HG03571 (cell line): ENCODE results near the gene TSPAN14.
"Not testable (repeated sequence)": the region's sequence is repeated elsewhere in the genome, so short reads cannot be mapped to it uniquely, and the experiment has no call there.

Source experiments
- ATAC-seq: cut with Tn5 transposase; IDR thresholded peaks from one replicate; pipeline ENCODE4 v1.9.1; 2021; ENCODE audit not compliant: unreplicated experiment

TSPAN14 gene

GRCh38 chr10:80453842-80454512 lies at the start of gene TSPAN14:
TSPAN14 (plus strand) TSS chr10:80454310; CDS start chr10:80489234, 34,924 bp downstream.
- ATAC-seq = peak; percentile 62

GRCh38 chr10:80405035-80405434 lies 49.1 kb upstream of the TSPAN14 start:
- ATAC-seq = no peak

DNA sequence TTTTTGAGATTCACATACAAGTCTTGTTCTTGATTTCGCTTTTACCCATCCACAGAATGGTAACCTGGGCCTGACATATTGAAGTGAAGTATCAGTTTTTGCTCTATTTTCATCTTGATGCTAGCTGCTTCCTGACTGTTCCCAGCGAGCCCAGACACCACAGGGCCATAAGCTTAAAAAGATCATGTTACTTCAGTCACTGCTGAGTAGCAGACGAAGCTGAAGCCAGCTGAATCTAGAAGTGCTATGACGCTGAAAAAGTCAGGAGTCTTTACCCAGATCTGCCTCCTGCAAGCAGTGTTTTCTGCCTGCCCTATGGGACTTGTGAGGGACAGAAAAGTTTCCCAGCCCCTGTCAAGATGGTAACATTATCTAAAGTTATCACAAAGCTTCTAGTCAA lies 48.5 kb upstream of the TSPAN14 start:
- ATAC-seq = no peak

DNA sequence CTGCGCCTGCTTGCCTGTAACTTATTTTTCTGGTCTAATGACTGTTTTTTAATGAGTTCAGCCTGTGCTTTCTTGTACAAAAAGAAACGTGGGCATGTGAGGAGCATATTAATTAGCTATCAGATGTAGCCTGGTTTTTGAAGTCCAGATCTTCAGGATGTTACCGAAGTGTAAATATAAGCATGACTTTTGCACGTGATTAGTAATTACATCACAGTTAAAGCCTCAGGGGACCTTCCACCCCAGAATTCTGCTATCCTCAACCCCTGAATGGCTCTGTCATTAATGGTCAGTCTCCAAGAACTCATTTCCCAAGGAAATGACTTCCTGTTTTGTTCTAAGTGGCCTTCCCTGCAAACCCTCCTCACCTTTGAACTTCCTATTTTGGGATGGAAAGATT lies 47.9 kb upstream of the TSPAN14 start:
- ATAC-seq = no peak

DNA sequence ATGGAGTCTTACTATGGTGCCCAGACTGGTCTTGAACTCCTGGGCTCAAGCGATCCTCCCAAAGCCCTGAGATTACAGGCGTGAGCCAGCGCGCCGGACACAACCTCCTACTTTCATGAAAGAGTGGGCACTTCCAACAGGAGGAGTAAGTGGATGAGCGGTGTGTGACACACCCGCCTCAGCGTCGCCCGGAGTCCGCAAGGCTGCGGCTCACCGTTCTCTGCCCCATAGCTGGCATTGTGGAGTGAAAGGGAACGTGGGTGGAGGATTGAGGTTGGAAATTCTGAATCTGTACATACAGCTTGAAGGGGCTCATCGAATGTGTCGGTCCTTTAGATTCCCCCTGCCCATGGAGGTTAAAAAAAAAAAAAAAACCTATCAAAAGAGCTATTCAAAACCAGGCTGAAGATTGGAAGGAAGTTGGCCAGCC lies 46.3 kb upstream of the TSPAN14 start:
- peak; percentile 2 for ATAC-seq

DNA sequence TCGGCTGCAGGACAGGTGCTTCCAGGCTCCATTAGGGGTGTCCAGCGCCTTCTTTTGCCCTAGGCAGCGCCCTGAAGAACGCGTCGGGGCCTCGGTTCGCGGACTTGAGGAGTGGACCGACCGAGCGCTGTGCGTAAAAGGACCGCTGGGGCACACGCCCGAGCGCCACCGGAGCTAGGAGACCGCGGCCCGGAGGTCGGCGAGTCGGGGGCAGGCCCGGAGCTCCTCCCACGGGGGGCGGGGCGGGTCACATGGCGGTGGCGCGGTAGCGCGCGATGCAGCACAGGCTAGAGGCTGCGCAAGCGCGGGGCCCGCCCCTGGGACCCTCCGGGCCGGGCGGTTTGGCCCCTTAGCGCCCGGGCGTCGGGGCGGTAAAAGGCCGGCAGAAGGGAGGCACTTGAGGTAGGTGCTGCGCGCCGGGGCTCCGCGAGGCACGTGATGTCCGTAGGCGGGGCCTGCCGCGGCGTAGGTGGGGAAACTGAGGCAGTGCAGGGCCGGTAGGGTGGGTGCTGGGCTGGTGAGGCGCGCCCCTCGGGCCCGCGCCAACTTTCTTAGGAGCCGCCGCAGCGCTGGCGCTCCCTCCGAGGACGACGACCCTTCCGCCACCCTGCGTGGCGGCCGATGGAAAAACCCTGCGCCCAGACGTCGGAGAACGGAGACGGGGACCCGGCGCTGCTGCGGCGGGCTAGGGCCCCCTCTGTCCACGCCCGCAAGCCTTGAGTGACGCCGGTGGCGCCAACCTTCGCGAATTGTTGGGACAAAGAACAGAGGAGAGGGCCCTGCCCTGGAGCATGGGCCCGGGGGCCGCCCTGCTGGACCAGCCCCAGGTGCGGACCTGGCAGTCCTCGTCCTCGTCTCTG lies 45.6 kb upstream of the TSPAN14 start, which contains the start of gene PRXL2A:
Gene PRXL2A (plus strand): TSS at position 310 of the 860 bp plus-strand sequence. CDS start 11,917 bp downstream, outside the sequence.
- ATAC-seq = peak; percentile 92

GRCh38 chr10:80409121-80409520 lies 45.0 kb upstream of the TSPAN14 start:
- ATAC-seq = no peak

- no peak for ATAC-seq
Observed at GRCh38 chr10:80410122-80410521, 44.0 kb upstream of the TSPAN14 start.

DNA sequence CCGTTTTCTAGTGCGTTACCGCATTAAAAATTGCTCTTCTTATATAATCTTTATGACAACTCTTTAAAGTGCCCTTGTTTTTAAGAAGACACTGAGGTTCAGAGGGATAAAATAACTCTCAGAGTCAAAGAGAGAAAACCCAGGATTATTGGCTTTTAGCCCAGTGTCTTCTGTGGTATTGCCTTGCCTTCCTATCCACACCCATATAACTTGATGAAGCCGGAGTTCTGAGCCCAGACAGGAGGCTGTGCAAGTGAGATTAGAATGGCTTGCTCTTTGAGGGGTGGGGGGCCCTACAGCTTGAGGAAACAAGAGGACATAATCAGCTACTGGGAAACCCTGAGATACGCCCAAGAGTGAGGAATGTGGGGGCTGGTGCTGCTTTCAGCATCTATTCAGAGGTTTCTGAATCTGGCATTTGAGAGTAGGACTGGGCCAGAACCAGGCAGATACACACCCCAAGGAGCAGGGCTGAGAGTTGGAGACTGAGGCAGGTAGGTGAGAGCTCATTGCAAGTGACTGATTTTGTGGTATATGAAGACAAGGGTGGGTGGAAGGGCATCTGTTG lies 43.4 kb upstream of the TSPAN14 start:
- ATAC-seq = no peak

DNA sequence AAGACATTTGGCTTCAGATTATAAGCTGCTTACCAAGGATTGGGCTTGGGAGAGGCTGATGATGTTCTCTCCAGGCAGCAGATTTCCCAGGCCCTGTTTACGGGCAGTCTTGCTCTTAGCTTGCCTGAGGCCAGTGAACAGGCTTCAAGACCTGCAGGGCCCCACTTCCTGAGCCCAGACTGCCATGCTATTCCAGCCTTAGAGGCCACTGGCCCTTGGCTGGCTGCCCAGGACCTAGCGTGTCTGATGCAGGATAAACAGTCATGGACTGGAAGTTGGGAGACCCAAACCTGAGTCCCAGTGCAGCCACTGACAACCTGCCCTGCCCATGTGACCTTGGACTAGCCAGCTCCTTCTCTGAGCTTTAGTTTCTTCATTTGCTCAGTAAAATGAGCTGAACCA lies 42.8 kb upstream of the TSPAN14 start:
- ATAC-seq = no peak

GRCh38 chr10:80411681-80412220 lies 42.4 kb upstream of the TSPAN14 start:
- no peak for ATAC-seq

GRCh38 chr10:80412486-80412885 lies 41.6 kb upstream of the TSPAN14 start:
- no peak for ATAC-seq

GRCh38 chr10:80413271-80413996 lies 40.7 kb upstream of the TSPAN14 start:
- no peak for ATAC-seq

- ATAC-seq = no peak
Observed at GRCh38 chr10:80414142-80414895, 39.8 kb upstream of the TSPAN14 start.

GRCh38 chr10:80415734-80416478 lies 38.2 kb upstream of the TSPAN14 start:
- no peak for ATAC-seq

- no peak for ATAC-seq
Observed at GRCh38 chr10:80416479-80417098, 37.5 kb upstream of the TSPAN14 start.

- not testable (repeated sequence) for ATAC-seq
Observed at GRCh38 chr10:80417256-80417655, 36.9 kb upstream of the TSPAN14 start.

DNA sequence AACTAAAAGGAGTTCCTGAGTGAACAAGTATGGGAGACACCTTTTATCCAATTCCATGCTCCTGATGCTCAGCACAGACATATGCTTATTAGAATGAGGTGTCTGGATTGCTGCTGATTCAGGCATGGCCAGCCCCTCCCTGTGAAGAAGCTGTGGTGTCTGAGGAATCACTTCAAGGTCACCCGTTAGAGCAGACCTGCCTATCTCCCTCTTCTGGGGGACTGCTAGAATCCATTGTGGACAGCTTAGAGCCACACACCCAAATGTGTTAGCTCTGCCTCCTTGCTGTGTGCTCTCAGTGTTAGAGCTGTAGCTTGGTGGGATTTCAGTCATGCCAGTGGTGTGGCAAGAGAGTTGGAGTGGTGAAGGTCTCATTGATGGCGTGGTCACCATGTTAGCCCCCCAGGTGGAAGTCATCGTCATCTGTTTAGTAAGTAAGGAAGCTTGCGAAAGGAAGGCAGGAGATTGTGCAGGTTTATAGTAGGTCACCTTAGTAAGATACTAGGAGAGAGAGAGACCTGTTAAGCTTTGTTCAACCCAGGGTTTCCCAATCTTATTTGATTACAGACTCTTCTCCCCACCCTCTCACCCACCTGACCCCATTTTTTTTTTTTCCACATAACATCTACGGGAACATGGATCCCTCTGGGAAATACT lies 32.9 kb upstream of the TSPAN14 start:
- ATAC-seq = peak; percentile 19
